ENCODE measurements around the gene ADM. TPM values are rescaled to one million over a fixed set of nuclear protein-coding genes. Genes with fewer than 3 reads are reported as not detected.
"Not testable (repeated sequence)": the region's sequence is repeated elsewhere in the genome, so short reads cannot be mapped to it uniquely, and the experiment has no call there.

Gene ADM
- total RNA-seq, 2 experiments from 2014 or later: 1.5 to 1.8 TPM

DNA sequence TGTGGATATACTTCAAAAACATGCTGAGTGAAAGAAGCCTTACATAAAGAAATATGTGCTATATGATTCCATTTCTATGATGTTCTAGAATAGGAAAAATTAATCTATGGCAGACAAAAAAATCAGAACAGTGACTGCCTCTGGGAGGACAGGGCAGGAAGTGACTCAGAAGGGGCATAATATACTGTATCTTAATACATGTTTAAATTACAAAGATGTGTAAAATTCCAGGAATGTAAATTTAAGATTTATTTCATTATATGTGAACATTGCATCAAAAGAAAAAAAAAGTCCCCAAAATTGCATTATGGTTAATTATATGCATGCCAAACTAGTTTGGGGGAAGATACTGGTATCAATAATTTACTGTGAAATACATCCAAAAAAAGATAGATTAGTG, 43.1 kb upstream of the ADM start:
- Mint-ChIP-seq H3K4me1 (ENCODE audit: low read depth) (no peaks in the 10 kb centered on the region), H3K36me3 (ENCODE audit: low read depth) (no peaks in the 10 kb centered on the region), H3K9me3 (no peaks in the 10 kb centered on the region), H3K27ac (no peak overlapping the region), H3K4me3 (no peak overlapping the region), H3K27me3 (no peaks in the 10 kb centered on the region)
- no peaks in the 10 kb centered on the region for H3K36me3 ChIP-seq (ENCODE audit: insufficient read depth, low read length)
- H3K9me3 ChIP-seq (ENCODE audit: control insufficient read depth in 1 of 2, insufficient read depth in 1 of 2, low read length in 2 of 2): no peaks in the 10 kb centered on the region
- CTCF ChIA-PET: no interaction called here
- H3K27me3 ChIP-seq (ENCODE audit: control insufficient read depth in 1 of 2, insufficient read depth in 2 of 2, low read length in 2 of 2): no peaks in the 10 kb centered on the region
- ATAC-seq (ENCODE audit: poor library complexity) (no peak), DNase-seq (no peak)
- H3K4me1 ChIP-seq (ENCODE audit: insufficient read depth, low read length): no peaks in the 10 kb centered on the region
- POLR2A ChIA-PET: no interaction called here
- no peak overlapping the region for H3K4me3 ChIP-seq (ENCODE audit: low read length)
- no peak overlapping the region for H3K27ac ChIP-seq (ENCODE audit: low read depth in 1 of 2, low read length in 2 of 2)
- TF ChIP-seq, protein P1, sequence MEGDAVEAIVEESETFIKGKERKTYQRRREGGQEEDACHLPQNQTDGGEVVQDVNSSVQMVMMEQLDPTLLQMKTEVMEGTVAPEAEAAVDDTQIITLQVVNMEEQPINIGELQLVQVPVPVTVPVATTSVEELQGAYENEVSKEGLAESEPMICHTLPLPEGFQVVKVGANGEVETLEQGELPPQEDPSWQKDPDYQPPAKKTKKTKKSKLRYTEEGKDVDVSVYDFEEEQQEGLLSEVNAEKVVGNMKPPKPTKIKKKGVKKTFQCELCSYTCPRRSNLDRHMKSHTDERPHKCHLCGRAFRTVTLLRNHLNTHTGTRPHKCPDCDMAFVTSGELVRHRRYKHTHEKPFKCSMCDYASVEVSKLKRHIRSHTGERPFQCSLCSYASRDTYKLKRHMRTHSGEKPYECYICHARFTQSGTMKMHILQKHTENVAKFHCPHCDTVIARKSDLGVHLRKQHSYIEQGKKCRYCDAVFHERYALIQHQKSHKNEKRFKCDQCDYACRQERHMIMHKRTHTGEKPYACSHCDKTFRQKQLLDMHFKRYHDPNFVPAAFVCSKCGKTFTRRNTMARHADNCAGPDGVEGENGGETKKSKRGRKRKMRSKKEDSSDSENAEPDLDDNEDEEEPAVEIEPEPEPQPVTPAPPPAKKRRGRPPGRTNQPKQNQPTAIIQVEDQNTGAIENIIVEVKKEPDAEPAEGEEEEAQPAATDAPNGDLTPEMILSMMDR (IDR thresholded peaks at IDR 0.05): no peak
- intact Hi-C loops (cut with DNase I, micrococcal nuclease): no loop called here

DNA sequence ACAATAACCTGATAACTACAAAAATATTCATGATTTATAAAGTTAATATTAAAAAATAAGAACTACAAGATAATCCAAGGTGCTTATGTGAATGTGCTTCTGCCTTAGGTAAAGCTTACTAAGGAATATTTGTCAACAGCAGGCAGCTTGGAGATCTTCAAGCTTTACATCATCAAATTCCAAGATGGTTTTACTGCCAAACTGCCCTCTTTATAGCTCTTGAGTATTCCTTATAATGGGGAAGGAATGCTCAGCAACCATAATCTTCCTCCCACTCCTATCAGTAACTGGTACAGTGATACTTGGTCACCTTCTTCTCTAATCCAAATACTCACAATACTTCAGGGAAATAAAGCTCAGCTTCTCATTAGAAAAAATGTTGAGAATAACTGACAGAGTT, 40.9 kb upstream of the ADM start:
- intact Hi-C loops (cut with DNase I, micrococcal nuclease): no loop called here
- H3K36me3 Mint-ChIP-seq (ENCODE audit: low read depth): no peaks in the 10 kb centered on the region
- ATAC-seq (ENCODE audit: poor library complexity) (no peak), DNase-seq (no peak)
- Histone ChIP-seq H3K4me3 (ENCODE audit: low read length) (no peak overlapping the region), H3K27me3 (ENCODE audit: control insufficient read depth in 1 of 2, insufficient read depth in 2 of 2, low read length in 2 of 2) (no peaks in the 10 kb centered on the region), H3K4me1 (ENCODE audit: insufficient read depth, low read length) (no peaks in the 10 kb centered on the region), H3K9me3 (ENCODE audit: control insufficient read depth in 1 of 2, insufficient read depth in 1 of 2, low read length in 2 of 2) (no peaks in the 10 kb centered on the region), H3K36me3 (ENCODE audit: insufficient read depth, low read length) (no peaks in the 10 kb centered on the region), H3K27ac (ENCODE audit: low read depth in 1 of 2, low read length in 2 of 2) (no peak overlapping the region)
- POLR2A ChIA-PET: no interaction called here
- no peaks in the 10 kb centered on the region for H3K4me1 Mint-ChIP-seq (ENCODE audit: low read depth)
- CTCF ChIA-PET: no interaction called here
- H3K27me3 Mint-ChIP-seq: no peaks in the 10 kb centered on the region
- H3K4me3 Mint-ChIP-seq: no peak overlapping the region
- no peak overlapping the region for H3K27ac Mint-ChIP-seq
- H3K9me3 Mint-ChIP-seq: no peaks in the 10 kb centered on the region
- TF ChIP-seq, protein P1 (IDR thresholded peaks at IDR 0.05): no peak

DNA sequence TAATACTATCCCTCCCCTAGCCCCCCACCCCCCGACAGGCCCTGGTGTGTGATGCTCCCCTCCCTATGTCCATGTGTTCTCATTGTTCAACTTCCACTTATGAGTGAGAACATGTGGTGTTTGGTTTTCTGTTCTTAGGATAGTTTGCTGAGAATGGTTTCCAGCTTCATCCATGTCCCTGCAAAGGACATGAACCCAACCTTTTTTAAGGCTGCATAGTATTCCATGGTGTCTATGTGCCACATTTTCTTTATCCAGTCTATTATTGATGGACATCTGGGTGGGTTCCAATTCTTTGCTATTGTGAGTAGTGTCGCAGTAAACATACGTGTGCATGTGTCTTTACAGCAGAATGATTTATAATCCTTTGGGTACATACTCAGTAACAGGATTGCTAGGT, 40.2 kb upstream of the ADM start:
- H3K4me1 Mint-ChIP-seq (ENCODE audit: low read depth); CTCF ChIA-PET; POLR2A ChIA-PET; DNase-seq; H3K27ac Mint-ChIP-seq; H3K27me3 Mint-ChIP-seq; ATAC-seq (ENCODE audit: poor library complexity); H3K36me3 Mint-ChIP-seq (ENCODE audit: low read depth); H3K9me3 ChIP-seq (ENCODE audit: control insufficient read depth in 1 of 2, insufficient read depth in 1 of 2, low read length in 2 of 2); H3K36me3 ChIP-seq (ENCODE audit: insufficient read depth, low read length); H3K4me3 Mint-ChIP-seq; intact Hi-C loops (cut with DNase I, micrococcal nuclease); H3K27me3 ChIP-seq (ENCODE audit: control insufficient read depth in 1 of 2, insufficient read depth in 2 of 2, low read length in 2 of 2); H3K27ac ChIP-seq (ENCODE audit: low read depth in 1 of 2, low read length in 2 of 2); H3K4me3 ChIP-seq (ENCODE audit: low read length); H3K4me1 ChIP-seq (ENCODE audit: insufficient read depth, low read length); H3K9me3 Mint-ChIP-seq: not testable (repeated sequence)

DNA sequence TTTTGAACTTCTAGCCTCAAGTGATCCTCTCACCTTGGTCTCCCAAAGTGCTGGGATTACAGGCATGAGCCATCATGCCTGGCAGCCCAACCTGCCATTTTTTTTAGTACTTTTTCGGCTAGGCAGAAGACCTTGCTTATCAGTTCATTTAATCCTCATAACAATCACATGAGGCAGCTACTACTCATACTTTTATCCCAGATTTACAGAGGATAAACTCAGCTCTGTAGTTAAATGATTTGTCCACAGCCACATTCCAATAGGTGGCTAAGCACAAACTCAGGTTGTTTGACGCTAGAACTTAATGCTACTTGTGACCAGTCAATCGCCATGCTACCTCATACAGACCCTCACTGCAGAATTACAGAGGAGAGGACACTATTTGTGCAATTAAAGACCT, 38.9 kb upstream of the ADM start:
- ATAC-seq (ENCODE audit: poor library complexity) (no peak), DNase-seq (no peak)
- Histone ChIP-seq H3K9me3 (ENCODE audit: control insufficient read depth in 1 of 2, insufficient read depth in 1 of 2, low read length in 2 of 2) (no peaks in the 10 kb centered on the region), H3K4me1 (ENCODE audit: insufficient read depth, low read length) (no peaks in the 10 kb centered on the region), H3K27me3 (ENCODE audit: control insufficient read depth in 1 of 2, insufficient read depth in 2 of 2, low read length in 2 of 2) (no peaks in the 10 kb centered on the region), H3K4me3 (ENCODE audit: low read length) (no peak overlapping the region), H3K36me3 (ENCODE audit: insufficient read depth, low read length) (no peaks in the 10 kb centered on the region), H3K27ac (ENCODE audit: low read depth in 1 of 2, low read length in 2 of 2) (no peak overlapping the region)
- TF ChIP-seq, protein P1 (IDR thresholded peaks at IDR 0.05): no peak
- Mint-ChIP-seq H3K27me3 (no peaks in the 10 kb centered on the region), H3K36me3 (ENCODE audit: low read depth) (no peaks in the 10 kb centered on the region), H3K4me3 (no peak overlapping the region), H3K9me3 (no peaks in the 10 kb centered on the region), H3K4me1 (ENCODE audit: low read depth) (peaks cover 5% of the 10 kb centered on the region), H3K27ac (no peak overlapping the region)
- POLR2A ChIA-PET: no interaction called here
- CTCF ChIA-PET: no interaction called here
- intact Hi-C loops (cut with DNase I, micrococcal nuclease): no loop called here
